ENCODE measurements around the gene SDR42E1.

Gene SDR42E1

GRCh38 chr16:81940781-81941560 lies 70.3 kb downstream of the SDR42E1 start:
- Histone ChIP-seq H3K4me1 (ENCODE audit: insufficient read depth, poor library complexity, severe bottlenecking) (peaks cover 11% of the 10 kb centered on the region), H3K36me3 (ENCODE audit: low read depth) (no peaks in the 10 kb centered on the region), H3K27ac (ENCODE audit: poor library complexity, severe bottlenecking) (no peak overlapping the region), H3K27me3 (ENCODE audit: insufficient read depth, poor library complexity, severe bottlenecking) (no peaks in the 10 kb centered on the region), H3K9me3 (ENCODE audit: severe bottlenecking) (no peaks in the 10 kb centered on the region), H3K4me3 (ENCODE audit: severe bottlenecking) (no peak overlapping the region)
- DNase-seq (ENCODE audit: low spot score) (no peak), ATAC-seq (ENCODE audit: low read depth) (peak; percentile 62)
- TF ChIP-seq CTCF (IDR thresholded peaks at IDR 0.05; ENCODE audit: poor library complexity, severe bottlenecking), result peak; percentile 75

- DNase-seq (ENCODE audit: low spot score) (no peak), ATAC-seq (ENCODE audit: low read depth) (no peak)
- Histone ChIP-seq H3K27ac (ENCODE audit: poor library complexity, severe bottlenecking) (no peak overlapping the region), H3K36me3 (ENCODE audit: low read depth) (no peaks in the 10 kb centered on the region), H3K27me3 (ENCODE audit: insufficient read depth, poor library complexity, severe bottlenecking) (no peaks in the 10 kb centered on the region), H3K4me3 (ENCODE audit: severe bottlenecking) (no peak overlapping the region), H3K4me1 (ENCODE audit: insufficient read depth, poor library complexity, severe bottlenecking) (peaks cover 11% of the 10 kb centered on the region), H3K9me3 (ENCODE audit: severe bottlenecking) (no peaks in the 10 kb centered on the region)
- peak; percentile 9 for TF ChIP-seq CTCF (IDR thresholded peaks at IDR 0.05; ENCODE audit: poor library complexity, severe bottlenecking)
These were observed 71.9 kb downstream of the SDR42E1 start for GRCh38 chr16:81939164-81940056.
